Measurements from ENCODE around the gene DR1. TPM values are rescaled to one million over a fixed set of nuclear protein-coding genes. Genes with fewer than 3 reads are reported as not detected.

Gene DR1
- total and polyA plus RNA-seq, 8 donors: 54.7 to 65.8 (median 60.2) TPM

DNA sequence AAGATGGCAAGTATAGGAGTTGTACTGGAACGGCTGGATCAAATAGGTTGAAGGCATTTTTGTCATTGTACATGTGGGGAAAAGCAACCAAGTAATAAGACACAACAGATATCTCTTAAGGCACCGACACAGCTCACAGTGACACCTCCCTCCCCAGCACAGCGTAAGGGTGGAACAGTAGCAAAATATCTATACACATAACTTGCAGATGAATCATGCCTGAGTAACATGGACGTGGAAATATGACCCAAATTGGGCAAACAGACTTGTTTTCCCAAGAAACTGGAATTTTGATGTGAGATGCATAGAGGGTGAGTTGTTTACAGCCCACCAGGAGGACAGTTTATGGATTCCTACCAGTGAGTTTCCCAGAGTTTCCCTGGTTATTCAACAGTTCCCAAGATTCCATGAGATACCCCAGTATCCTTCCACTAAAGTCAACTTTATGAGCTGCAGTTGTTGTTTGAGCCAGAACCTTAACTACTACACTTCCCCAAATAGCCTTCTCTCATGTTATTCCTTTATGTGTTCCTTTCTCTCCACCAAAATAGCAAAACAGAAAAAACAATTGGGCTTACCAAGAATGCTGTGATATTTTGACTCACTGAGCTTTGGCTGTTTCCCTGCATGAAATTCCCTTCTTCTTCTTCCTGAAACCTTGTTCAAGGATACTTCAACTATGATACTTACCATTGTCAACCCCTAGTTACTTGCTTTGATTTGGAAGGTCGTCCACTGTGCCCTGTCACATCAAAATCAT is 7.1 kb upstream of the DR1 start:
- no peak overlapping the region for H3K27ac ChIP-seq
- H3K36me3 ChIP-seq: peaks cover 0 to 12% of the 10 kb centered on the region in 2 donors
- intact Hi-C loops (cut with DNase I): no loop called here
- H3K9me3 ChIP-seq: no peaks in the 10 kb centered on the region
- no peak for TF ChIP-seq CTCF (IDR thresholded peaks at IDR 0.05)
- no peak overlapping the region for H3K4me3 ChIP-seq
- DNase-seq (no peak), ATAC-seq (no peak)
- H3K27me3 ChIP-seq: no peaks in the 10 kb centered on the region
- H3K4me1 ChIP-seq: peaks cover 0 to 6% of the 10 kb centered on the region in 2 donors

- H3K4me3 ChIP-seq: no peak overlapping the region
- H3K36me3 ChIP-seq: peaks cover 0 to 12% of the 10 kb centered on the region in 2 donors
- intact Hi-C loops (cut with DNase I): no loop called here
- H3K27me3 ChIP-seq: no peaks in the 10 kb centered on the region
- H3K27ac ChIP-seq: no peak overlapping the region
- TF ChIP-seq CTCF (IDR thresholded peaks at IDR 0.05): no peak
- no peaks in the 10 kb centered on the region for H3K9me3 ChIP-seq
- no peak for DNase-seq
- peaks cover 0 to 6% of the 10 kb centered on the region in 2 donors for H3K4me1 ChIP-seq
- no peak for ATAC-seq
Observed at GRCh38 chr1:93339171-93339697, 6.5 kb upstream of the DR1 start.

DNA sequence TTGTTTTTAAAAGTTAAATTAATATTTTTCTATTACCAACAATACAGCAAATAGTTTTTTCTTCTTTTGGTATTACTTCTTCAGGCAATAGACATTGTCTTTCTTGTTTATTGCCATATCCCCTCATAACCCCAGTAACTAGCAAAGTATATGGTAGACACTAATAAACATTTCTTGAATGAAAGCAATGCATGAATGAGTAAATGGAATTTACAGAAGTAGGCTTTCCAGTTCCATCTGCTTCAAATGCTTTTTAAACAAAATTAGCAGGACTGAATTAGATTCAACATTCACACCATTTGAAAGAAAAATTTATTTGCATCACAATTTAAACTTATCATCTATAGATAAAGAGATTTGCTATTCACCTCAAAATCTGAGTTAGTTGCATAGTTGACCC is 5.6 kb upstream of the DR1 start:
- H3K27ac ChIP-seq: no peak overlapping the region
- no peak overlapping the region for H3K4me3 ChIP-seq
- DNase-seq (no peak), ATAC-seq (no peak)
- H3K36me3 ChIP-seq: peaks cover 0 to 12% of the 10 kb centered on the region in 2 donors
- intact Hi-C loops (cut with DNase I): no loop called here
- no peaks in the 10 kb centered on the region for H3K9me3 ChIP-seq
- no peak for TF ChIP-seq CTCF (IDR thresholded peaks at IDR 0.05)
- H3K4me1 ChIP-seq: peaks cover 0 to 6% of the 10 kb centered on the region in 2 donors
- H3K27me3 ChIP-seq: no peaks in the 10 kb centered on the region

DNA sequence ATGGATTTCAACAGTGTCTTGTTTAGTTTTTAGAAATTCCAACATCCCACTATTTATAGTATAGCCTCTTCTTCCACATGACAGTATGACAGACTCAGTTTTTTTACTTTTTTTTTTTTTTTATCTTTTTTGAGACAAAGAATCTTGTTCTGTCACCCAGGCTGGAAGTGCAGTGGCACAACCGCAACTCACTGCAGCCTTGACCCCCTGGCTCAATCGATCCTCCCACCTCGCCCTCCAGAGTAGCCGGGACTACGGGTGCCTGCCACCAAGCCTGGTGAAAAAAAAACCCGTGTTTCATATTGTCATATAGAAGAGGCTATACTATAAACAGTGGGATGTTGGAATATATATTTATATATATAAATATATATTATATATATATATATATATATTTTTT is 1.2 kb upstream of the DR1 start:
- H3K9me3 ChIP-seq: no peaks in the 10 kb centered on the region
- peaks cover 3 to 27% of the 10 kb centered on the region in 2 donors for H3K4me1 ChIP-seq
- ATAC-seq (no peak), DNase-seq (no peak)
- no peaks in the 10 kb centered on the region for H3K36me3 ChIP-seq
- no peak overlapping the region for H3K4me3 ChIP-seq
- H3K27ac ChIP-seq: no peak overlapping the region
- H3K27me3 ChIP-seq: no peaks in the 10 kb centered on the region
- intact Hi-C loops (cut with DNase I): no loop called here
- no peak for TF ChIP-seq CTCF (IDR thresholded peaks at IDR 0.05)

DNA sequence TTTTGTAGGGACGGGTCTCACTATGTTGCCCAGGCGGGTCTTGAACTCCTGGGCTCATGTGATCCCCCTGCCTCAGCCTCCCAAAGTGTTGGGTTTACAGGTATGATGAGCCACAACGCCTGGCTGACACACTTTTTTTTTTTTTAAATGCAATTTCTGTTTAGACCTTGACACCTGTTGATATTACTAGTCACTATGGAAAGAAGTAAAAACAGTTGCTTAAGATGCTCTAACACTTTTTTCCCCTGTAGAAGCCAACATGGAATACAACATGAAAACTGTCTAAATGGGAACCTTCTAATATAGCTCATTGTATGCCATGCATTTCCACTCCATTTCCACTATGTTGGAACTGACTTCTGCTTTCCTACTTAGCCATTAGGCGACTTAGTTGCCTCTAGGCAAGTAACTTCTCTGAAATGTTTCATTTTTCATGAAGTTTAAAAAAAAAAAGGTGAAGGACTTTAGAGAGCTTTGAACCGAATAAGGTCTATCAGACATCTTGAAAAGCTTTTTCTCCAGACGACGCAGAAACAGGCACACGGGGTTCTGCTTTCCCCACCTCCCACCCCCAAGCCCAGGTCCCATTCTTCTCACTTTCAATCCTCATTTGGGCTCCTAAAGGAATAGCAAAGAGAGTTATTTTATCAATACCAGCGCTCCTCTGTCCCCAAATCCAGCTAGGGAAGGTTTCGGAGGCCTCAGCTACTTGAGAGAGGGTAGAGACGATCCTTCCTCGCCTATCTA is 648 bp upstream of the DR1 start:
- no peak for DNase-seq
- Histone ChIP-seq H3K27ac (peak overlapping the region; percentile 91 to 96), H3K4me1 (peaks cover 9 to 33% of the 10 kb centered on the region in 2 donors), H3K27me3 (no peaks in the 10 kb centered on the region), H3K9me3 (no peaks in the 10 kb centered on the region), H3K36me3 (no peaks in the 10 kb centered on the region), H3K4me3 (peak overlapping the region; percentile 64 to 74)
- peak; percentile 10 for ATAC-seq
- intact Hi-C loops (cut with DNase I): no loop called here
- TF ChIP-seq CTCF (IDR thresholded peaks at IDR 0.05): no peak

Measured in left lung (tissue), 10 donors.